A549 (cell line): ENCODE data around the gene CDS1.

Source experiments
- POLR2A ChIP-seq: IDR thresholded peaks from 2 replicates; pipeline ENCODE4 v1.6.1; 2012; ENCODE audit warnings: mild to moderate bottlenecking, low read length
- RCOR1 ChIP-seq: fragments of 150-350 bp; IDR thresholded peaks from 2 replicates; pipeline ENCODE4 v1.6.1; 2014; ENCODE audit warnings: antibody characterized with exemption, low read length, low read depth
- RFX5 ChIP-seq: fragments of 450-650 bp; IDR thresholded peaks from 2 replicates; pipeline ENCODE4 v1.7.1; 2014; ENCODE audit warnings: antibody characterized with exemption, mild to moderate bottlenecking, moderate library complexity
- TF ChIP-seq, protein P1 (sequence below): fragments of >200 bp; sonication (Bioruptor Twin); formaldehyde crosslinking; IDR thresholded peaks from 3 replicates; pipeline ENCODE4 v1.5.1; 2016
- TF ChIP-seq, protein P2 (sequence below): fragments of 250-450 bp; sonication (Bioruptor Pico); IDR thresholded peaks from 2 replicates; pipeline ENCODE4 v1.5.0; 2021; ENCODE audit warnings: mild to moderate bottlenecking, moderate library complexity, borderline replicate concordance

DNA sequence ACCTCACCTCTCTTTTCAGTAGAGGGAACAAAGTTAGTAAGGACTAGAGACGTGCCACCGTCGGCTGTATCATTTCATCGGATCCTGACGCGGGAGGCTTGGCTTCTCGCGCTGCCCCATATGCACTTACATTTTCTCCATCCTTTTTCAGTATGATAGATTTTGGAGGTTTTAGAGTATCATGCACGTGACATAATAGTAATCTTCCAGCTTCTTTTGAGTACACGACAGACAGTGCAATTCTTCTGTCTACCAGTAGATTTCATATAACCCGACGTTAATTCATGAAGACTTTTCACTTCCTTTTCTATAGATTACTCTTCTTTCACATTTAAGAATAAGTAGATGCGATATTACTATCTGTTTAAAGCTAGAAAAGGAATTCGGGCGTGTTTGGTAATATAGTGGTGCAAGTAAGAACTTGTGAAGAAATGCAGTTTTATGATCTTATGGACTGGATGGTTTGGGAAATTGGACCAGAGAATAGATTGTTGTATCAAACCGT lies 1.0 kb downstream of the CDS1 start:
- TF ChIP-seq, protein P1, sequence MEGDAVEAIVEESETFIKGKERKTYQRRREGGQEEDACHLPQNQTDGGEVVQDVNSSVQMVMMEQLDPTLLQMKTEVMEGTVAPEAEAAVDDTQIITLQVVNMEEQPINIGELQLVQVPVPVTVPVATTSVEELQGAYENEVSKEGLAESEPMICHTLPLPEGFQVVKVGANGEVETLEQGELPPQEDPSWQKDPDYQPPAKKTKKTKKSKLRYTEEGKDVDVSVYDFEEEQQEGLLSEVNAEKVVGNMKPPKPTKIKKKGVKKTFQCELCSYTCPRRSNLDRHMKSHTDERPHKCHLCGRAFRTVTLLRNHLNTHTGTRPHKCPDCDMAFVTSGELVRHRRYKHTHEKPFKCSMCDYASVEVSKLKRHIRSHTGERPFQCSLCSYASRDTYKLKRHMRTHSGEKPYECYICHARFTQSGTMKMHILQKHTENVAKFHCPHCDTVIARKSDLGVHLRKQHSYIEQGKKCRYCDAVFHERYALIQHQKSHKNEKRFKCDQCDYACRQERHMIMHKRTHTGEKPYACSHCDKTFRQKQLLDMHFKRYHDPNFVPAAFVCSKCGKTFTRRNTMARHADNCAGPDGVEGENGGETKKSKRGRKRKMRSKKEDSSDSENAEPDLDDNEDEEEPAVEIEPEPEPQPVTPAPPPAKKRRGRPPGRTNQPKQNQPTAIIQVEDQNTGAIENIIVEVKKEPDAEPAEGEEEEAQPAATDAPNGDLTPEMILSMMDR = no peak
- TF ChIP-seq RFX5 (no peak), RCOR1 (no peak), POLR2A (no peak)
- TF ChIP-seq, protein P2, sequence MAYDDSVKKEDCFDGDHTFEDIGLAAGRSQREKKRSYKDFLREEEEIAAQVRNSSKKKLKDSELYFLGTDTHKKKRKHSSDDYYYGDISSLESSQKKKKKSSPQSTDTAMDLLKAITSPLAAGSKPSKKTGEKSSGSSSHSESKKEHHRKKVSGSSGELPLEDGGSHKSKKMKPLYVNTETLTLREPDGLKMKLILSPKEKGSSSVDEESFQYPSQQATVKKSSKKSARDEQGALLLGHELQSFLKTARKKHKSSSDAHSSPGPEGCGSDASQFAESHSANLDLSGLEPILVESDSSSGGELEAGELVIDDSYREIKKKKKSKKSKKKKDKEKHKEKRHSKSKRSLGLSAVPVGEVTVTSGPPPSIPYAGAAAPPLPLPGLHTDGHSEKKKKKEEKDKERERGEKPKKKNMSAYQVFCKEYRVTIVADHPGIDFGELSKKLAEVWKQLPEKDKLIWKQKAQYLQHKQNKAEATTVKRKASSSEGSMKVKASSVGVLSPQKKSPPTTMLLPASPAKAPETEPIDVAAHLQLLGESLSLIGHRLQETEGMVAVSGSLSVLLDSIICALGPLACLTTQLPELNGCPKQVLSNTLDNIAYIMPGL (CRISPR knock-in tag) = no peak
